H1 (cell line): Measurements from ENCODE around the gene SCAP. TPM values are rescaled to one million over a fixed set of nuclear protein-coding genes. Genes with fewer than 3 reads are reported as not detected.

ENCODE experiments used
- CHD7 ChIP-seq: fragments of 300-600 bp; sonication (generic); IDR thresholded peaks from 2 replicates; pipeline ENCODE4 v1.7.1; 2012; ENCODE audit warnings: low read length, moderate library complexity, mild to moderate bottlenecking, inconsistent platforms; ENCODE audit not compliant: insufficient replicate concordance
- E2F6 ChIP-seq: IDR thresholded peaks from 2 replicates; pipeline ENCODE4 v1.6.1; 2012; ENCODE audit warnings: inconsistent platforms
- KDM5A ChIP-seq: fragments of 200-600 bp; IDR thresholded peaks from 2 replicates; pipeline ENCODE4 v1.7.1; 2012; ENCODE audit warnings: mild to moderate bottlenecking, low read length, inconsistent platforms, mixed read lengths
- NRF1 ChIP-seq: IDR thresholded peaks from 2 replicates; pipeline ENCODE4 v1.6.1; 2011; ENCODE audit warnings: mild to moderate bottlenecking, low read depth, low read length, improper control_type of control experiment
- PHF8 ChIP-seq: fragments of 200-600 bp; sonication (generic); conservative IDR thresholded peaks from 2 replicates; pipeline ENCODE4 v1.7.1; 2012; ENCODE audit warnings: low read depth, mild to moderate bottlenecking, inconsistent platforms, low read length, moderate library complexity
- RXRA ChIP-seq: IDR thresholded peaks from 2 replicates; pipeline ENCODE4 v1.6.1; 2011; ENCODE audit warnings: low read depth, mild to moderate bottlenecking, low read length, moderate library complexity; ENCODE audit not compliant: insufficient read depth
- SIX5 ChIP-seq: IDR thresholded peaks from 2 replicates; pipeline ENCODE4 v1.6.1; 2011; ENCODE audit warnings: mild to moderate bottlenecking, low read depth, low read length
- TAF1 ChIP-seq: IDR thresholded peaks from 2 replicates; pipeline ENCODE4 v1.6.1; 2011; ENCODE audit warnings: mild to moderate bottlenecking, low read depth, low read length
- polyA plus RNA-seq, 7 experiments: library from polyadenylated mRNA; depleted of rRNA in 3 of 7; stranded (reverse) in 5 of 7; unstranded in 2 of 7; fragments of >200 nt in 5 of 7; fragments of 200-250 nt in 2 of 7; gene quantifications; 1 replicate in 5 of 7; 2 replicates in 1 of 7; 4 replicates in 1 of 7; pipeline versions ENCODE4 v1.2.1 to v1.2.3, GENCODE V29; 2011 to 2013; ENCODE audit warnings: missing spikeins in 2 of 7, mixed read lengths in 2 of 7
- total RNA-seq: library from RNA; stranded (reverse); fragmentation: NEBNext Ultra II Directional; extraction: Animal tissue kit (Norgen Biotek cat#: 25700); gene quantifications from 2 replicates; pipeline ENCODE4 v1.2.1, GENCODE V29; 2021

SCAP gene
- total and polyA plus RNA-seq, 2 of the 8 experiments (the other 6 are each of a cell fraction or from before 2014, with no cell fraction given): 74.0 to 114 TPM

GRCh38 chr3:47424434-47425382 lies 51.0 kb downstream of the SCAP start (continued):
- TF ChIP-seq CHD7 (no peak), KDM5A (no peak), TAF1 (no peak), RXRA (no peak), SIX5 (no peak), PHF8 (no peak), NRF1 (no peak), E2F6 (no peak)
